Endodermal cell (in vitro differentiated cells): ENCODE results near the gene NTSR2. TPM values are rescaled to one million over a fixed set of nuclear protein-coding genes. Genes with fewer than 3 reads are reported as not detected.

Source experiments
- DNase-seq: peaks from one replicate; pipeline ENCODE4 v3.0.0-alpha.2; 2017
- H3K27ac ChIP-seq: 2 replicates; pipeline ENCODE4 v1.5.1; 2013; ENCODE audit warnings: mild to moderate bottlenecking, low read depth, low read length, moderate library complexity
- H3K27me3 ChIP-seq: 2 replicates; pipeline ENCODE4 v1.6.1; 2013; ENCODE audit warnings: mild to moderate bottlenecking, low read length, moderate library complexity; ENCODE audit not compliant: insufficient read depth, control insufficient read depth, poor library complexity, severe bottlenecking
- H3K36me3 ChIP-seq: 2 replicates; pipeline ENCODE4 v1.7.0; 2013; ENCODE audit warnings: mild to moderate bottlenecking, low read length, moderate library complexity; ENCODE audit not compliant: control insufficient read depth, insufficient read depth
- H3K4me1 ChIP-seq: one replicate; pipeline ENCODE4 v1.7.0; 2013; ENCODE audit warnings: low read length; ENCODE audit not compliant: control insufficient read depth, insufficient read depth
- H3K4me3 ChIP-seq: 2 replicates; pipeline ENCODE4 v1.5.1; 2013; ENCODE audit warnings: mild to moderate bottlenecking, low read length, moderate library complexity
- H3K9ac ChIP-seq: 2 replicates; pipeline ENCODE4 v1.6.1; 2013; ENCODE audit warnings: mild to moderate bottlenecking, low read length, moderate library complexity; ENCODE audit not compliant: poor library complexity, severe bottlenecking; ENCODE audit errors: extremely low read depth
- H3K9me3 ChIP-seq: 2 replicates; pipeline ENCODE4 v1.6.1; 2013; ENCODE audit warnings: mild to moderate bottlenecking, low read length, moderate library complexity; ENCODE audit not compliant: control insufficient read depth
- H3K27ac Mint-ChIP-seq: 2 replicates; pipeline ENCODE4 v1.8.0; 2020; ENCODE audit warnings: mixed read lengths
- H3K27me3 Mint-ChIP-seq: 2 replicates; pipeline ENCODE4 v1.8.0; 2021; ENCODE audit warnings: mild to moderate bottlenecking, mixed read lengths; ENCODE audit not compliant: insufficient read depth
- H3K36me3 Mint-ChIP-seq: 2 replicates; pipeline ENCODE4 v1.8.0; 2020; ENCODE audit warnings: low read depth, mixed read lengths
- H3K4me1 Mint-ChIP-seq: 2 replicates; pipeline ENCODE4 v1.8.0; 2020; ENCODE audit warnings: mixed read lengths
- H3K4me3 Mint-ChIP-seq: 2 replicates; pipeline ENCODE4 v1.8.0; 2020; ENCODE audit warnings: mild to moderate bottlenecking, moderate library complexity, mixed read lengths
- H3K9me3 Mint-ChIP-seq: 2 replicates; pipeline ENCODE4 v1.8.0; 2020; ENCODE audit warnings: mild to moderate bottlenecking, mixed read lengths
- CTCF ChIP-seq: fragments of 200-600 bp; sonication (generic); conservative IDR thresholded peaks from 2 replicates; pipeline ENCODE4 v1.5.0; 2021; ENCODE audit warnings: antibody characterized with exemption, mild to moderate bottlenecking
- WGBS, 2 experiments: methylation state at CpG; one replicate each; pipeline versions ENCODE4 v1.1.5 to v1.1.7; 2013; ENCODE audit warnings: missing lambda C conversion rate in 2 of 2, mixed read lengths in 1 of 2; ENCODE audit not compliant: insufficient coverage in 1 of 2, insufficient read length in 1 of 2; 5-methylcytosine and 5-hydroxymethylcytosine counted together
- total RNA-seq, 2 donors: library from RNA; stranded (reverse); fragmentation: NEBNext Ultra II Directional in 1 of 2; extraction: Animal tissue kit (Norgen Biotek cat#: 25700) in 1 of 2; gene quantifications; 2 replicates in 1 of 2; 3 replicates in 1 of 2; pipeline ENCODE4 v1.2.1, GENCODE V29; 2021

Gene NTSR2
- total RNA-seq, 2 donors from 2014 or later: not detected

- Histone ChIP-seq H3K36me3 (no peaks in the 10 kb centered on the region), H3K4me1 (no peaks in the 10 kb centered on the region), H3K9me3 (no peaks in the 10 kb centered on the region), H3K27ac (no peak overlapping the region), H3K9ac (no peak overlapping the region), H3K27me3 (no peaks in the 10 kb centered on the region), H3K4me3 (no peak overlapping the region)
- no peak for DNase-seq
- TF ChIP-seq CTCF: no peak
- Mint-ChIP-seq H3K27me3 (peaks cover 10% of the 10 kb centered on the region), H3K4me3 (no peak overlapping the region), H3K9me3 (peaks cover 12% of the 10 kb centered on the region), H3K36me3 (no peaks in the 10 kb centered on the region), H3K27ac (no peak overlapping the region), H3K4me1 (no peaks in the 10 kb centered on the region)
- 92 to 96% methylated on average over 12 to 19 of the region's 19 CpGs for WGBS, 2 experiments
Observed at GRCh38 chr2:11658208-11659114, 11.5 kb downstream of the NTSR2 start.

DNA sequence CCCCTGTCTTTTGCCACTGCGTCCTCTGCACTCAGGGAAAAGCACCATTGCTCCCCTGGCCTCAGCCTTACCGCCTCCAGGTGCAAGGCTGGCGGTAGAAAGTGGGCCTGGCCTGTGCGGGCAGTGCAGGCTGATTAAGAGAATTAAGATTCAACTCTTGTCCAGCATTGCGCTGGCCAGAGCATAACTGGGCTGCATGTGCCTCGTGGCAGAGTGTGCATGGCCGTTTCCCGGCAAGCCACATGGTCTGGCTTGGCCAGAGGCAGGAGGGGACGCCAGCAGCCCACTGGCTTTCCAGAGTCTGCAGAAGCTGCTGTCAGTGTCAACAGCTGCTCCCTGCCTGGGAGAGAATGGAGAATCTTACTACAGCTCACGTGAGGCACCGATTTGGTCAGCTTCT, 12.3 kb downstream of the NTSR2 start:
- Histone ChIP-seq H3K36me3 (no peaks in the 10 kb centered on the region), H3K27ac (no peak overlapping the region), H3K4me3 (no peak overlapping the region), H3K9me3 (no peaks in the 10 kb centered on the region), H3K4me1 (no peaks in the 10 kb centered on the region), H3K27me3 (no peaks in the 10 kb centered on the region), H3K9ac (no peak overlapping the region)
- H3K4me3 Mint-ChIP-seq: no peak overlapping the region
- no peak overlapping the region for H3K27ac Mint-ChIP-seq
- no peaks in the 10 kb centered on the region for H3K4me1 Mint-ChIP-seq
- 82 to 90% methylated on average over 4 to 11 of the region's 11 CpGs for WGBS, 2 experiments
- no peak for TF ChIP-seq CTCF
- no peak for DNase-seq
- peaks cover 4% of the 10 kb centered on the region for H3K9me3 Mint-ChIP-seq
- H3K27me3 Mint-ChIP-seq: peaks cover 10% of the 10 kb centered on the region
- no peaks in the 10 kb centered on the region for H3K36me3 Mint-ChIP-seq

GRCh38 chr2:11657195-11657594, 12.8 kb downstream of the NTSR2 start:
- no peak overlapping the region for H3K27ac Mint-ChIP-seq
- 94 to 95% methylated on average over 6 to 11 of the region's 11 CpGs for WGBS, 2 experiments
- H3K9me3 Mint-ChIP-seq: peaks cover 3% of the 10 kb centered on the region
- H3K27me3 Mint-ChIP-seq: peaks cover 9% of the 10 kb centered on the region
- Histone ChIP-seq H3K4me1 (no peaks in the 10 kb centered on the region), H3K9ac (no peak overlapping the region), H3K9me3 (no peaks in the 10 kb centered on the region), H3K4me3 (no peak overlapping the region), H3K36me3 (no peaks in the 10 kb centered on the region), H3K27me3 (no peaks in the 10 kb centered on the region), H3K27ac (no peak overlapping the region)
- no peaks in the 10 kb centered on the region for H3K4me1 Mint-ChIP-seq
- no peak overlapping the region for H3K4me3 Mint-ChIP-seq
- no peak for DNase-seq
- TF ChIP-seq CTCF: no peak
- no peaks in the 10 kb centered on the region for H3K36me3 Mint-ChIP-seq
